ENCODE results near the gene TTLL12.

The TTLL12 gene

DNA sequence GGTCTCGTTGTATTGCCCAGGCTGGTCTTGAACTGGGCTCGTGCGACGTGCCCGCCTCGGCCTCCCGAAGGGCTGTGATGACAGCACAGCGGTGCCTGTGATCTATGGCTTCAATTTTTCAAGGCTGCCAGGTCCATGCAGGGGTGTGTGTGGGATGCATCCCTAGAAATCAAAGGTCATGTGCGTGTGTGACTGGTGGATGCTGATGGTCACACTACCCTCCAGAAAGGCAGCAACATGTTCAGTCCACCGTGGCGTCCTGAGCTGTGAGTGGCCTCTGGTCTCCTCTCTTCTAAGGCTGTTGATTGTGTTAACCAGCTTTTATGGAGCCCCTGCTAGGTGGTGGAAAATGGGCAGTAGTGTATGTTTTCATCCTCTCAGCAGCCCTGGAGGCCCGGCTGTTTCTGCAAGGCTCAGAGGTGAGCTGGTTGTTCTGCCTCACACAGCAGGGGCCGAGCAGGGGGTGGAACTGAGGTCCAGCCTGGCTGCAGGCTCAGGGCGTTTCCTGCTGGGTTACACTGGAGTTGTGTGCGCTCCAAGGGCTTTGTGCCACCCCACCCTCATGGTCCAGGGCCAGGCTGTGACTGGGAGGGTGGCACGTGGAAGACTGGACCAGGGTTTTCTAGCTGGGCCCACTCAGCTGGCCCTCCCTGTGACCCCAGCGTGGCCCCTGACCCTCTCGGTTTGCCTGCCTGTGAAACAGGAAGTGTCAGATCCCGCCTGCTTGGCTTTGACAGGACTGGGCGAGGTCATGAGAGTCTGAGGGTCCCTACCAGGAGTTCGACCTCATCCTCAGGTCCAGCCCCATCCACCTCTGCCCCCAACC is 68.7 kb downstream of the TTLL12 start:
- peak; percentile 43 for DNase-seq

GRCh38 chr22:43116932-43117331 is 70.0 kb downstream of the TTLL12 start:
- no peak for DNase-seq
